ENCODE measurements around the gene TBC1D13.
A peak's percentile ranks its signal among the peaks of the same experiment; 100 is the strongest.
"Not testable (repeated sequence)": the region's sequence is repeated elsewhere in the genome, so short reads cannot be mapped to it uniquely, and the experiment has no call there.

TBC1D13 gene

DNA sequence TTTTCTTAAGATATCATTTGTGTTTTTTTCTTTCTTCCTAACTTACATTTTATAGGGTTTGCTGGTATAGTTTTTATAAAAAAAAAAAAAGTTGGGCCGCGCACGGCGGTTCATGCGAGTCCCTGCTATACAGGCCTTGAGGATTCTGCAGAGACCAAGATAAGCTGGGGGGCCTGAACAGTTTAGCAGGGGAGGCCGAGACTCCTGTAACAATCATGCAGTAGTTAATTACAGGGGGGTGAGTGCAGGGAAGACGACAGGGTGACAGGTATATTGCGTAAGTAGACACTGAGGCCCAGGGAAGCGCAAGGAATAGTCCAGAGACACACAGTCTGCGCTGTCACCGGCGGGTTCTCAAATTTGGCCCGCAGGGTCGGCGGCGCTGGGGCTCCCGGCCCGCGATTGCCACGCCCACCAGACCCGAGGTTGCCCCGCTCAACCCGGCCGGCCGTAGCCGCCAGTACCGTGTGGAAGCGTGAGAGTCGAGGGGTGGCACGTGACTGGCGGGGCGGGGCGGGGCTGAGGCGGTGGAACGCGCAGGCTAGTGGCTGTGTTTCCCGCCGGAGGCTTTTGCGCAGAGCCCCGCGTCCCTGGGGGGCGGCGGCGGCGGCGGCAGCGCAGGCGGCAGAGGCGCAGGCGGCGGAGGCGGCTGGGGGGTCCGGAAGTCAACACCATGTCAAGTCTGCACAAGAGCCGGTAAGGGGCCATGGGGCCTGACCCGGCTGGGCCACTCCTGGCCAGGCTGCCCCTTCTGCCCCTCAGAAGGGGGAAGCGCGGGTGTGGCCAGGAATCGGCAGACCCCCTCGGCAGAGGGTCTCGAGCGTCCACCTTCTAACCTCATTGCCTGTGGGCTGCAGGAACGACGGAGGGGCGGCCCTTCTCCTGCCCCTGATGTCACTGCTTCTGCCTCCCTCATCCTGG is at the start of gene TBC1D13:
Gene TBC1D13 (plus strand): TSS at position 573 of the 921 bp plus-strand sequence. CDS start 101 bp downstream, at position 674.
- peak; percentile 84 to 90 (median 86) for DNase-seq (ENCODE audit: low read depth in 4 of 4, low spot score in 1 of 4)

- no peak for DNase-seq (ENCODE audit: low read depth in 4 of 4, low spot score in 1 of 4)
Measured at GRCh38 chr9:128742401-128742800, 44.7 kb upstream of the TBC1D13 start.

GRCh38 chr9:128743421-128743820 is 43.6 kb upstream of the TBC1D13 start:
- no peak for DNase-seq (ENCODE audit: low read depth in 4 of 4, low spot score in 1 of 4)

DNA sequence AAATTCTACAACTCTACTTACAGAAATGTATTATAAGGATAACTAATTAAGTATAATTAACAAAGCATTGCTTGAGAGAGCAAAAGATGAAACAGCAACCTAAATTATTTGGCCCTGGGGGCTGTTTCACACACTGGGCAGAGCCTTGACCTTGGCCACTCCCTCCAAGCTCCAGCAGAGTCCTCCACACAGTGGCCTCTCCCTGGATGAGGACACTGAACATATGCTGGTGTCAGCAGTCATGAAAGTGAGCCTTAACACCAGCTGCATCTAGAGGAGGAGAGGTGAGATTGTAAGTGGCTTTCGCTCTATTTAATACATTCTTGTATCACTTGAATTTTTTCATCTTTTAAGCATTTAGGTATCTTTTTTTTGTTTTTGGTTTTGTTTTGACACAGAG is 39.8 kb upstream of the TBC1D13 start:
- DNase-seq (ENCODE audit: low read depth in 4 of 4, low spot score in 1 of 4): no peak

DNA sequence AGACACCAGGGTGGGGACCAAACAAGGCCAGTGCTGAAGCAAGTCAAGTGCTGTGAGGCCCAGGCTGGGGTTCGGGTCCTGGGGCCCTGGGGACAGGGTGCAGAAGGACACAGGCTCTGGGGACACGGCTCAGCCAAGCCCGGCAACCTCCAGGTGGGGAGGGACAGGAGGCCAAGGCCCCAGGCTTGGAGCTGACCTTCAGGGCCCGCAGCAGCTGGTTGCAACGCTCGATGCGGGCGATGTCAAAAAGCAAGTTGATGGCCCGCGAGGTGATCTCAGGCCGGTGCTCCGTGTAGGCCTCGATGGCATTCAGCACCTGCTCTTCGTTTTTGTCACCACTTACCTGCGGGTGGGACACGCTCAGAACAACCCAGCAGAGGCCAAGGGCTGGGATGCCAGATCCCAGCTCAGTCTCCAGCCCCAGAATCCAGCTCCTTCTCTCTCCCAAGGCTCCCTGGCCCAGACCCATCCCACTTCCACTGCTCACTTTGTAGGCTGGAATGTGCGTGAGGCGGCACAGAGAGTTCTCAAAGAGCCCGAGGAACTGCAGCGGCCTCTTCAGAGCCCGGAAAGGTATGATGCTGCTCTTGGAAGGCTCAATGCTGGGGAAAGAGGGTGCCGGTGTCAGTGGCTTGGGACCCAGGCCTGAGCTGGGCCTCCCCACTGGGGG is 36.0 kb upstream of the TBC1D13 start:
- DNase-seq (ENCODE audit: low read depth in 4 of 4, low spot score in 1 of 4): no peak

DNA sequence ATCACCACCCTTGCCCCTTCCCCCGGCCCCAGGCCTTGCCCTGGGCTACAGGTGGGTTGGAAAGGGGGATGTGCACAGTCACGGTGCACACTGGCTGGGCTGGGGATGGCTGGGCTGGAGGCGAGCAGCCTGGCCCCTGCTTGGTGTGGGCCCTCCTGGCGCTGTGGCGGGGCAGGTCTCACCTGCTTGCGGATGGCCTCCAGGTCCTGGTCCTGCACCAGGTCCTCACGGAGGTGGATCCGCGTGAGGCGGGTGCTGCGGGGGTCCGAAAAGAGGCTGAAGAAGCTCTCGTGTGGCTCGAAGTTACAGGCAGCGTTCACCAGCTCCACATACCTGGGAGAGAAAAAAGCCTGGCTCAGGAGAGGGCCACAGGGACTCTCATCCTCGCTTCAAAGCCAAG is 33.4 kb upstream of the TBC1D13 start:
- DNase-seq (ENCODE audit: low read depth in 4 of 4, low spot score in 1 of 4): no peak

GRCh38 chr9:128757602-128758001 is 29.5 kb upstream of the TBC1D13 start:
- DNase-seq (ENCODE audit: low read depth in 4 of 4, low spot score in 1 of 4): no peak

- DNase-seq (ENCODE audit: low read depth in 4 of 4, low spot score in 1 of 4): no peak
Measured at GRCh38 chr9:128762671-128763449, 24.2 kb upstream of the TBC1D13 start.

- DNase-seq (ENCODE audit: low read depth in 4 of 4, low spot score in 1 of 4): no peak
Measured at GRCh38 chr9:128764361-128764760, 22.7 kb upstream of the TBC1D13 start.

DNA sequence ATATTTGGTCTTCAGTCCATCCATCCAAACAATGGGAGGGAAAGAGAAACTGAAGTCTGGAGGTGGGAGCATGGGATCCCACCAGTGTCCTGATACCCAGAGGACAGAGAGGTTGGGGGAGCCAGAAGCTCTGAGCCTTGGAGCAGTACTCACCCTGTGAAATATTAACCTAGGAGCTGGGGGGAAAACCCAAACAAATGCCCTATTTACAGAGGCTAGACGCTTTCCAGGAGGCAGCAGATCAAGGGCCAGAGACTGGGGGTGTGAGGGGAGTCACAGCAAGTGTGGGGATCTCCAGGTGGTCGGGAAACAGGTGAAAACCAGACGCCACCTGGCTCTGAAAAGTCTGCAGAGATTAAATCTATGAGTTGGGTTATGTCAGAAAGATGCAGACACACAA is 21.6 kb upstream of the TBC1D13 start:
- no peak for DNase-seq (ENCODE audit: low read depth in 4 of 4, low spot score in 1 of 4)

DNA sequence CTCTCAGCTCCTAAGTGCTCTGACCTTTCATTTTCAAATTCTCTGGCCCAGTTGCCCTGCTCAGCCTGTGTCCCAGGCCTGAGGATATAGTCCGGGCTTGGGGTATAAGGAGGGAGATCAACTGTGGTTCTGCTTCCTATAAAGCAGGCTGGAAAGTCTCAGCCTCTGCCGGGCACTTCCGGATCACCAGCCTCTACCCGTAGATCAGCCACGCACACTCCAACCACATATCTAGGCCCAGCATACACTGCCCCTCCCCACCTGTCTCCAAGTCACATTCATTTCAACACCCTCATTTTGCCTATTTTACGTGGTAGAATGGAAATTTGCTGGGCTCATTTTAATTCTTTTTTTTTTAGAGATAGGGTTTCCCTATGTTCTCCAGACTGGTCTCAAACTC is 18.4 kb upstream of the TBC1D13 start:
- DNase-seq (ENCODE audit: low read depth in 4 of 4, low spot score in 1 of 4): no peak

DNA sequence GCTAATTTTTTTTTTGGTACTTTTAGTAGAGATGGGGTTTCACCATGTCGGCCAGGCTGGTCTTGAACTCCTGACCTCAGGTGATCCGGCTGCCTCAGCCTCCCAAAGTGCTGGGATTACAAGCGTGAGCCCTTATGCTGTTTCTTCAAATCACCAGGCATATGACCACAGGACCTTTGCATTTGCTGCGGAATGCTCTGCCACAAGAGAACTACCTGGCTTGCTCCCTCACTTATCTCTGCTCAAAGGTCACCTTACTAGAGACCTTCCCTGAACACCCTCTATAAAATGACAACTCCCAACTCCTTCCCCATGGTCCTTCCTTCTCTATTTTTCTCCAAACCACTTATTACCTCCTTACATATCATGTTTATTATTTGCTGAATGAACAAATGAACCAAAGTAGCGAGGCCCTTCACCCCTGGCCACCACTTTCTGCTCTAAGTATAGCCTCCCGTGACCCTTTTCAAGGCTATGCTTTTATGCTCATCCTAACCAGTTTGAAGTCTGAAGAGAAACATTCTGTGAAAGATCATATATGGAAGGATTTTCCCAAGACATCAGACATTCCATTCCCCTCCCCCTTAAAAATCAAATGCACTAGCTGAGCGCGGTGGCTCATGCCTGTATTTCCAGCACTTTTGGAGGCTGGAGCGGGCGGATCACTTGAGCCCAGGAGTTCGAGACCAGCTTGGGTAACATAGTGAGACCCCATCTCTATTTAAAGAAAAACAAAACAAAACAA is 16.6 kb upstream of the TBC1D13 start:
- no peak for DNase-seq (ENCODE audit: low read depth in 4 of 4, low spot score in 1 of 4)

GRCh38 chr9:128771094-128771721 is 15.8 kb upstream of the TBC1D13 start:
- DNase-seq (ENCODE audit: low read depth in 4 of 4, low spot score in 1 of 4): peak in 1 of 4 experiments; percentile 4

GRCh38 chr9:128771745-128772519 is 15.1 kb upstream of the TBC1D13 start, which contains the start of gene ZER1:
ZER1 (minus strand) TSS chr9:128771927; CDS start chr9:128755565, 16,362 bp downstream.
- peak; percentile 86 to 92 (median 92) for DNase-seq (ENCODE audit: low read depth in 4 of 4, low spot score in 1 of 4)

GRCh38 chr9:128773049-128773448 is 14.0 kb upstream of the TBC1D13 start:
- DNase-seq (ENCODE audit: low read depth in 4 of 4, low spot score in 1 of 4): no peak

DNA sequence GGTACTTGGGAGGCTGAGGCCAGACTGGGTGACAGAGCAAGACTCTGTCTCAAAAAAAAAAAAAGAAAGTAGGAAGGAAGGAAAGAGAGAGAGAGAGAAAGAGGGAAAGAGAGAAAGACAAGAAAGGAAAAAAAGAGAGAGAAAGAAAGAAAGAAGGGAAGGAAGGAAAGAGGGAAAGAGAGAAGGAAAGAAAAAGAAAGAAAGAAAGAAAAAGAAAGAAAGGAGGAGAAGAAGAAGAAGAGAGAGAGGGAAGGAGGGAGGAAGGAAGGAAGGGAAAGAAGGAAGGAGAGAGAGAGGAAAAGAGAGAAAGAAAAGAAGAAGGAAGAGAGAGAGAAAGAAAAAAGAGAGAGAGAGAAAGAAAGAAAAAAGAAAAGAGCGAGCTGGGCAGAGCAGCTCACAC is 12.2 kb upstream of the TBC1D13 start:
- DNase-seq (ENCODE audit: low read depth in 4 of 4, low spot score in 1 of 4): no peak

GRCh38 chr9:128780093-128780492 is 7.0 kb upstream of the TBC1D13 start:
- DNase-seq (ENCODE audit: low read depth in 4 of 4, low spot score in 1 of 4): not testable (repeated sequence)

DNA sequence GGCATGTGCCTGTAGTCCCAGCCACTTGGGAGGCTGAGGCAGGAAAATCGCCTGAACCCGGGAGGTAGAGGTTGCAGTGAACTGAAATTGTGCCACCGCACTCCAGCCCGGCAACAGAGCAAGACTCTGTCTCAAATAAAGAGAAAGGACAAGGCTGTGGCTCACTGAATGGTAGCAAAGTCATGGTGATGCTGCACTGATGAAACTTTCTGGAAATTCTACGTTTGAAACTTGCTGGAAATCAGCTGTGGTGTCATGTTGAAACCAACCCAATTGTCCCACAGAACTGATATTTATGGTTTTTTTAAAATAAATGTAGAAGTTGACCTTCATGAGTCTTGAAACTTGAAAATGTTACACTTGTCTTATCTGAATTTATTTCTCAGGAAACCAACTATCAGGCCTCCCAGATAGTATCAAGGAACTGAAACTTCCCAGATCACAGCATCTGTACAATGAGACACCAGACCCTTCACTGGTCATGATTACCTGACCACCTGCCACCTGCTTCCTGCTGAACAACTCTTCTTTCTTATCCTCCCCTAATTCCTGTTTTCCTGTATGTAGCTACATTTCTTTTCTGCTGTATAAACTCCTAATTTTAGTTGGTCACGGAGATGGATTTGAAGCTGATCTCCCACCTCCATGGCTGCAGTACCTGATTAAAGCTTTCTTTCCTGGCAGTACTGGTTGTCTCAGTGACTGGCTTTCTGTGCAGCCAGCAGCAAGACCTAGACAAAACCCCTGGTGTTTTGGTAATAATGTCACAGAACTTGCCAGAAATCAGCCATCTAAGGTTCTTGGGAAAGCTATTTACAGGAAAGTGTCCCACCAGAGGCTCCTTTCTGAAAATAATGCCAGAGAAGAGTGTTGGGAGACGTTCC is 5.6 kb upstream of the TBC1D13 start:
- no peak for DNase-seq (ENCODE audit: low read depth in 4 of 4, low spot score in 1 of 4)
